ENCODE data around the gene TFIP11.

DNA sequence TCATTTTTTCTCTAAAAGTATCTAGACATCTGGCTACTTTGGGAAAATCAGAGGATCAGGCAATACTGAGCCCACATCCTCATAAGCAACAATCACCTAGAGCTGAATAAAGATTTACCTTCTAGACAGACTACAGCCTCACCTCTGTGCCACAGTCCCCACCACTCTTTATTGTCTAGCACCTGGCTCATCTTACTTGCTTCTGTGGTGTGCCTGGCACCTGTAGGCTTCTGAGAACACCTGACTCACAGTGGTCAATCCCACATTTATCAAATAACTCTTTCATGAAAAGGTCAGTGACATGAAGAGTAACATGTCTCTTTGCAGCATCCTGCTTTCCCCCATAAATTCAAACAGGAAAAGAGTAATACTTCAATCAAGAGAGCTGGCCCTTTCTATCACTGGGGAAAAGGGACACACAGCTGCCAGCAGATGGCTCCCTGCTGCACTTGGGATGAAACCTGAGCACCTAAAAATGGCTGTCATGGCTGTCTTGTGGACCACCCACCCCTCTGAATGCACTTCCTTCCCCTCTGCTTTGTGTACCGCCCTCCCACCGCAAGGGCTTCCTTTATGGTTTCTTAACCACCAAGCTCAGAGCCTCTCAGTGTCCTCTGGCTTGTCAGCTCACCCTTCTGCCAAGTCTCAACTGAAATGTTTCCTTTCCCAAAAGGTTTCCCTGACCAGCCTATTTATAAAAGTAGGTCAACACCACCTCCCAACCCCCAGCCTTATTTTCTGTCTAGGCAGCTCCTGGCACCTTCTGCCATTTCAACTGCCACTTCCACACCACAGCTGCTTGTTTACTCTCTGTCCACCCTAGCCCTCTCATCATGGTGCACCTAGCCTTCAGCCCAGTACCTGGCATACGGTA is 9.3 kb downstream of the TFIP11 start:
- no peak for TF ChIP-seq NR2F1 (CRISPR knock-in tag; IDR thresholded peaks at IDR 0.05)
- no peak for TF ChIP-seq ZNF33B (CRISPR knock-in tag; IDR thresholded peaks at IDR 0.05)
- TF ChIP-seq, protein P1, sequence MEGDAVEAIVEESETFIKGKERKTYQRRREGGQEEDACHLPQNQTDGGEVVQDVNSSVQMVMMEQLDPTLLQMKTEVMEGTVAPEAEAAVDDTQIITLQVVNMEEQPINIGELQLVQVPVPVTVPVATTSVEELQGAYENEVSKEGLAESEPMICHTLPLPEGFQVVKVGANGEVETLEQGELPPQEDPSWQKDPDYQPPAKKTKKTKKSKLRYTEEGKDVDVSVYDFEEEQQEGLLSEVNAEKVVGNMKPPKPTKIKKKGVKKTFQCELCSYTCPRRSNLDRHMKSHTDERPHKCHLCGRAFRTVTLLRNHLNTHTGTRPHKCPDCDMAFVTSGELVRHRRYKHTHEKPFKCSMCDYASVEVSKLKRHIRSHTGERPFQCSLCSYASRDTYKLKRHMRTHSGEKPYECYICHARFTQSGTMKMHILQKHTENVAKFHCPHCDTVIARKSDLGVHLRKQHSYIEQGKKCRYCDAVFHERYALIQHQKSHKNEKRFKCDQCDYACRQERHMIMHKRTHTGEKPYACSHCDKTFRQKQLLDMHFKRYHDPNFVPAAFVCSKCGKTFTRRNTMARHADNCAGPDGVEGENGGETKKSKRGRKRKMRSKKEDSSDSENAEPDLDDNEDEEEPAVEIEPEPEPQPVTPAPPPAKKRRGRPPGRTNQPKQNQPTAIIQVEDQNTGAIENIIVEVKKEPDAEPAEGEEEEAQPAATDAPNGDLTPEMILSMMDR (CRISPR knock-in tag; IDR thresholded peaks at IDR 0.05): peak; percentile 63
- TF ChIP-seq, protein P2, sequence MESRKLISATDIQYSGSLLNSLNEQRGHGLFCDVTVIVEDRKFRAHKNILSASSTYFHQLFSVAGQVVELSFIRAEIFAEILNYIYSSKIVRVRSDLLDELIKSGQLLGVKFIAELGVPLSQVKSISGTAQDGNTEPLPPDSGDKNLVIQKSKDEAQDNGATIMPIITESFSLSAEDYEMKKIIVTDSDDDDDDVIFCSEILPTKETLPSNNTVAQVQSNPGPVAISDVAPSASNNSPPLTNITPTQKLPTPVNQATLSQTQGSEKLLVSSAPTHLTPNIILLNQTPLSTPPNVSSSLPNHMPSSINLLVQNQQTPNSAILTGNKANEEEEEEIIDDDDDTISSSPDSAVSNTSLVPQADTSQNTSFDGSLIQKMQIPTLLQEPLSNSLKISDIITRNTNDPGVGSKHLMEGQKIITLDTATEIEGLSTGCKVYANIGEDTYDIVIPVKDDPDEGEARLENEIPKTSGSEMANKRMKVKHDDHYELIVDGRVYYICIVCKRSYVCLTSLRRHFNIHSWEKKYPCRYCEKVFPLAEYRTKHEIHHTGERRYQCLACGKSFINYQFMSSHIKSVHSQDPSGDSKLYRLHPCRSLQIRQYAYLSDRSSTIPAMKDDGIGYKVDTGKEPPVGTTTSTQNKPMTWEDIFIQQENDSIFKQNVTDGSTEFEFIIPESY (CRISPR knock-in tag; IDR thresholded peaks at IDR 0.05): no peak
- TF ChIP-seq, protein P3, sequence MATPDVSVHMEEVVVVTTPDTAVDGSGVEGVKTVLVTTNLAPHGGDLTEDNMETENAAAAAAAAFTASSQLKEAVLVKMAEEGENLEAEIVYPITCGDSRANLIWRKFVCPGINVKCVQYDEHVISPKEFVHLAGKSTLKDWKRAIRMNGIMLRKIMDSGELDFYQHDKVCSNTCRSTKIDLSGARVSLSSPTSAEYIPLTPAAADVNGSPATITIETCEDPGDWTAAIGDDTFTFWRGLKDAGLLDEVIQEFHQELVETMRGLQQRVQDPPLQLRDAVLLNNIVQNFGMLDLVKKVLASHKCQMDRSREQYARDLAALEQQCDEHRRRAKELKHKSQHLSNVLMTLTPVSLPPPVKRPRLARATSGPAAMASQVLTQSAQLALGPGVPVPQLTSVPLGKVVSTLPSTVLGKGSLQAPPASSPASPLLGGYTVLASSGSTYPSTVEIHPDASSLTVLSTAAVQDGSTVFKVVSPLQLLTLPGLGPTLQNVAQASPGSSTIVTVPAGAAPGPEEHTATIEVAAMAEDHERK (CRISPR knock-in tag; IDR thresholded peaks at IDR 0.05; ENCODE audit: low read depth): no peak
- no peak for TF ChIP-seq ISX (CRISPR knock-in tag; conservative IDR thresholded peaks at IDR 0.05)
- no peak for TF ChIP-seq ZNF224 (CRISPR knock-in tag; IDR thresholded peaks at IDR 0.05)
- TF ChIP-seq, protein P4, sequence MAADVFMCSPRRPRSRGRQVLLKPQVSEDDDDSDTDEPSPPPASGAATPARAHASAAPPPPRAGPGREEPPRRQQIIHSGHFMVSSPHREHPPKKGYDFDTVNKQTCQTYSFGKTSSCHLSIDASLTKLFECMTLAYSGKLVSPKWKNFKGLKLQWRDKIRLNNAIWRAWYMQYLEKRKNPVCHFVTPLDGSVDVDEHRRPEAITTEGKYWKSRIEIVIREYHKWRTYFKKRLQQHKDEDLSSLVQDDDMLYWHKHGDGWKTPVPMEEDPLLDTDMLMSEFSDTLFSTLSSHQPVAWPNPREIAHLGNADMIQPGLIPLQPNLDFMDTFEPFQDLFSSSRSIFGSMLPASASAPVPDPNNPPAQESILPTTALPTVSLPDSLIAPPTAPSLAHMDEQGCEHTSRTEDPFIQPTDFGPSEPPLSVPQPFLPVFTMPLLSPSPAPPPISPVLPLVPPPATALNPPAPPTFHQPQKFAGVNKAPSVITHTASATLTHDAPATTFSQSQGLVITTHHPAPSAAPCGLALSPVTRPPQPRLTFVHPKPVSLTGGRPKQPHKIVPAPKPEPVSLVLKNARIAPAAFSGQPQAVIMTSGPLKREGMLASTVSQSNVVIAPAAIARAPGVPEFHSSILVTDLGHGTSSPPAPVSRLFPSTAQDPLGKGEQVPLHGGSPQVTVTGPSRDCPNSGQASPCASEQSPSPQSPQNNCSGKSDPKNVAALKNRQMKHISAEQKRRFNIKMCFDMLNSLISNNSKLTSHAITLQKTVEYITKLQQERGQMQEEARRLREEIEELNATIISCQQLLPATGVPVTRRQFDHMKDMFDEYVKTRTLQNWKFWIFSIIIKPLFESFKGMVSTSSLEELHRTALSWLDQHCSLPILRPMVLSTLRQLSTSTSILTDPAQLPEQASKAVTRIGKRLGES (CRISPR knock-in tag; IDR thresholded peaks at IDR 0.05; ENCODE audit: borderline replicate concordance): no peak

Data from HepG2 (cell line).